GM12874 (cell line): ENCODE data around the gene PDE1C.
A peak's percentile ranks its signal among the peaks of the same experiment; 100 is the strongest.

Experiments used
- CTCF ChIP-seq: IDR thresholded peaks from 2 replicates; pipeline ENCODE4 v1.5.1; 2011; ENCODE audit warnings: low read depth, mild to moderate bottlenecking, control low read depth, low read length, moderate library complexity; ENCODE audit not compliant: insufficient read depth

PDE1C gene

GRCh38 chr7:31751726-31752125 lies 318.5 kb downstream of the PDE1C start:
- TF ChIP-seq CTCF = no peak

GRCh38 chr7:31748084-31748483 lies 322.1 kb downstream of the PDE1C start:
- no peak for TF ChIP-seq CTCF

GRCh38 chr7:31747553-31747952 lies 322.7 kb downstream of the PDE1C start:
- no peak for TF ChIP-seq CTCF

GRCh38 chr7:31744294-31744874 lies 325.8 kb downstream of the PDE1C start:
- peak; percentile 64 for TF ChIP-seq CTCF

- TF ChIP-seq CTCF = no peak
Measured at GRCh38 chr7:31741852-31742251, 328.4 kb downstream of the PDE1C start.

GRCh38 chr7:31735991-31736982 lies 333.9 kb downstream of the PDE1C start:
- TF ChIP-seq CTCF = peak; percentile 78

- TF ChIP-seq CTCF = no peak
Measured at GRCh38 chr7:31734456-31734855, 335.8 kb downstream of the PDE1C start.
